H1 (cell line): ENCODE measurements around the gene LIPI. TPM values are rescaled to one million over a fixed set of nuclear protein-coding genes. Genes with fewer than 3 reads are reported as not detected.

Experiments
- CTCF ChIA-PET: fragments of 300-600 bp; sonication (Branson Sonifier 250); formaldehyde crosslinking; loops from one replicate; lab custom pipeline; 2021; ENCODE audit not compliant: partially characterized antibody; lab: Charles Lee
- POLR2A ChIA-PET: fragments of 300-600 bp; sonication (Branson Sonifier 250); formaldehyde crosslinking; loops from one replicate; lab custom pipeline; 2021; ENCODE audit warnings: inconsistent platforms; ENCODE audit not compliant: partially characterized antibody; lab: Charles Lee
- DNase-seq, 2 experiments: peaks; one replicate each; pipeline versions ENCODE4 v3.0.0 to v3.0.0-alpha.2; 2010 to 2022; ENCODE audit warnings: low spot score in 2 of 2, low read depth in 1 of 2, mixed read lengths in 1 of 2
- FAIRE-seq: peaks from 2 replicates; lab custom pipeline; 2011; peaks lifted over from hg19 to GRCh38; lab: Jason Lieb, UNC
- H2AFZ ChIP-seq: 2 replicates; pipeline ENCODE4 v1.8.1; 2012; ENCODE audit warnings: low read length, inconsistent platforms
- H2AK5ac ChIP-seq: 2 replicates; pipeline ENCODE4 v1.6.1; 2013; ENCODE audit warnings: low read depth, low read length
- H2BK120ac ChIP-seq: replicated peaks from 2 replicates; pipeline ENCODE3; 2013; ENCODE audit warnings: low read depth, low read length, inconsistent platforms
- H2BK12ac ChIP-seq: 2 replicates; pipeline ENCODE4 v1.6.1; 2013; ENCODE audit warnings: low read depth, low read length
- H2BK15ac ChIP-seq: 2 replicates; pipeline ENCODE4 v1.6.1; 2013; ENCODE audit warnings: low read length
- H2BK20ac ChIP-seq: 2 replicates; pipeline ENCODE4 v1.6.1; 2013; ENCODE audit warnings: low read length
- H2BK5ac ChIP-seq: 2 replicates; pipeline ENCODE4 v1.6.1; 2013; ENCODE audit warnings: low read depth, low read length
- H3K14ac ChIP-seq: 2 replicates; pipeline ENCODE4 v1.6.1; 2013; ENCODE audit warnings: inconsistent platforms; ENCODE audit not compliant: insufficient read length
- H3K18ac ChIP-seq: 2 replicates; pipeline ENCODE4 v1.6.1; 2013; ENCODE audit warnings: low read length; ENCODE audit errors: extremely low read depth
- H3K23ac ChIP-seq: 2 replicates; pipeline ENCODE4 v1.6.1; 2013; ENCODE audit warnings: inconsistent platforms; ENCODE audit not compliant: insufficient read length
- H3K23me2 ChIP-seq: 2 replicates; pipeline ENCODE4 v1.6.1; 2013; ENCODE audit warnings: low read depth, low read length
- H3K27ac ChIP-seq: 2 replicates; pipeline ENCODE4 v1.6.1; 2011; ENCODE audit warnings: low read depth, low read length, inconsistent platforms
- H3K27me3 ChIP-seq, 4 experiments: replicated peaks in 1 of 4; 1 replicate in 1 of 4; 2 replicates in 3 of 4; pipeline versions ENCODE4 v1.6.1 to v1.8.1; 2011 to 2013; ENCODE audit warnings: low read length in 3 of 4, mild to moderate bottlenecking in 3 of 4, inconsistent platforms in 2 of 4, mixed read lengths in 2 of 4, moderate library complexity in 1 of 4; ENCODE audit not compliant: control insufficient read depth in 3 of 4, insufficient read depth in 3 of 4; ENCODE audit errors: extremely low read depth in 1 of 4
- H3K36me3 ChIP-seq, 4 experiments: 2 replicates each; pipeline versions ENCODE4 v1.6.1 to v1.8.1; 2011 to 2013; ENCODE audit warnings: mild to moderate bottlenecking in 4 of 4, low read length in 3 of 4, moderate library complexity in 2 of 4, control low read depth in 1 of 4, inconsistent platforms in 1 of 4; ENCODE audit not compliant: insufficient read depth in 4 of 4, control insufficient read depth in 2 of 4
- H3K4ac ChIP-seq: replicated peaks from 2 replicates; pipeline ENCODE3; 2013; ENCODE audit warnings: low read length, low read depth, mixed read lengths, inconsistent platforms; ENCODE audit not compliant: insufficient read length
- H3K4me1 ChIP-seq, 4 experiments: replicated peaks in 1 of 4; 1 replicate in 1 of 4; 2 replicates in 3 of 4; pipeline versions ENCODE4 v1.6.1 to v1.8.1; 2011 to 2013; ENCODE audit warnings: low read length in 3 of 4, inconsistent platforms in 2 of 4, mixed read lengths in 1 of 4; ENCODE audit not compliant: insufficient read depth in 4 of 4, control insufficient read depth in 3 of 4
- H3K4me2 ChIP-seq, 2 experiments: 2 replicates each; pipeline versions ENCODE4 v1.6.1 to v1.8.1; 2011 to 2013; ENCODE audit warnings: low read depth in 2 of 2, low read length in 2 of 2, control low read depth in 1 of 2, inconsistent platforms in 1 of 2, mild to moderate bottlenecking in 1 of 2; ENCODE audit not compliant: insufficient read depth in 1 of 2
- H3K4me3 ChIP-seq, 4 experiments: fragments of 200-600, 300-600 bp in 1 of 4; sonication (generic), shearing (Covaris generic), sonication (Bioruptor Twin) in 1 of 4; 2 replicates each; pipeline versions ENCODE4 v1.5.1 to v1.8.1; 2011 to 2016; ENCODE audit warnings: low read length in 4 of 4, low read depth in 3 of 4, control low read depth in 2 of 4, inconsistent platforms in 2 of 4, mild to moderate bottlenecking in 2 of 4, mixed read lengths in 1 of 4, moderate library complexity in 1 of 4; ENCODE audit not compliant: insufficient read depth in 2 of 4; ENCODE audit errors: extremely low read depth in 1 of 4
- H3K56ac ChIP-seq: replicated peaks from 2 replicates; pipeline ENCODE3; 2013; ENCODE audit warnings: low read depth, mild to moderate bottlenecking, mixed read lengths, low read length, inconsistent platforms; ENCODE audit not compliant: insufficient read length
- H3K79me1 ChIP-seq: 2 replicates; pipeline ENCODE4 v1.6.1; 2013; ENCODE audit warnings: low read depth, low read length, control low read depth
- H3K79me2 ChIP-seq, 2 experiments: 2 replicates each; pipeline versions ENCODE4 v1.6.1 to v1.8.1; 2012 to 2013; ENCODE audit warnings: low read length in 2 of 2, mild to moderate bottlenecking in 2 of 2, inconsistent platforms in 1 of 2; ENCODE audit not compliant: insufficient read depth in 2 of 2, control insufficient read depth in 1 of 2
- H3K9ac ChIP-seq, 4 experiments: replicated peaks in 1 of 4; 1 replicate in 1 of 4; 2 replicates in 3 of 4; pipeline versions ENCODE4 v1.6.1 to v1.8.1; 2011 to 2013; ENCODE audit warnings: low read depth in 3 of 4, low read length in 3 of 4, control low read depth in 2 of 4, mild to moderate bottlenecking in 2 of 4, moderate library complexity in 2 of 4, inconsistent platforms in 1 of 4; ENCODE audit errors: extremely low read depth in 1 of 4
- H3K9me3 ChIP-seq, 2 experiments: 2 replicates each; pipeline versions ENCODE4 v1.6.1 to v1.8.1; 2012 to 2013; ENCODE audit warnings: mild to moderate bottlenecking in 2 of 2, moderate library complexity in 2 of 2, control low read depth in 1 of 2, inconsistent platforms in 1 of 2, low read depth in 1 of 2, low read length in 1 of 2, mixed read lengths in 1 of 2; ENCODE audit not compliant: insufficient read depth in 2 of 2
- H4K20me1 ChIP-seq, 2 experiments: replicated peaks in 1 of 2; 2 replicates each; pipeline versions ENCODE3 to v1.8.1; 2011 to 2013; ENCODE audit warnings: inconsistent platforms in 2 of 2, low read length in 2 of 2, mild to moderate bottlenecking in 1 of 2; ENCODE audit not compliant: insufficient read depth in 2 of 2, control insufficient read depth in 1 of 2
- H4K5ac ChIP-seq: 2 replicates; pipeline ENCODE4 v1.6.1; 2013; ENCODE audit warnings: low read length, low read depth, mixed read lengths, inconsistent platforms; ENCODE audit not compliant: insufficient read length
- H4K8ac ChIP-seq: 2 replicates; pipeline ENCODE4 v1.8.0; 2013; ENCODE audit warnings: mild to moderate bottlenecking, moderate library complexity, low read length, inconsistent platforms; ENCODE audit not compliant: insufficient read depth; ENCODE audit errors: extremely low read depth
- H4K91ac ChIP-seq: replicated peaks from 2 replicates; pipeline ENCODE3; 2013; ENCODE audit warnings: low read length, mixed read lengths, inconsistent platforms; ENCODE audit not compliant: insufficient read length
- CHD2 ChIP-seq: IDR thresholded peaks from 2 replicates; pipeline ENCODE4 v1.6.1; 2012; ENCODE audit warnings: low read length, improper control_type of control experiment
- CREB1 ChIP-seq: IDR thresholded peaks from 2 replicates; pipeline ENCODE4 v1.6.1; 2012; ENCODE audit warnings: inconsistent platforms
- HDAC2 ChIP-seq, 2 experiments: fragments of 300-600 bp in 1 of 2; sonication (generic) in 1 of 2; IDR thresholded peaks; 2 replicates each; pipeline ENCODE4 v1.6.1; 2011 to 2012; ENCODE audit warnings: low read depth in 2 of 2, low read length in 2 of 2, mild to moderate bottlenecking in 2 of 2, moderate library complexity in 2 of 2, borderline replicate concordance in 1 of 2, inconsistent platforms in 1 of 2
- KDM5A ChIP-seq: fragments of 200-600 bp; IDR thresholded peaks from 2 replicates; pipeline ENCODE4 v1.7.1; 2012; ENCODE audit warnings: mild to moderate bottlenecking, low read length, inconsistent platforms, mixed read lengths
- MAFK ChIP-seq: IDR thresholded peaks from 2 replicates; pipeline ENCODE4 v1.6.1; 2012; ENCODE audit warnings: low read depth, mild to moderate bottlenecking, improper control_type of control experiment, low read length
- NANOG ChIP-seq: IDR thresholded peaks from 2 replicates; pipeline ENCODE4 v1.6.1; 2011; ENCODE audit warnings: low read length, low read depth, mild to moderate bottlenecking, inconsistent platforms; ENCODE audit not compliant: insufficient read depth, poor library complexity, severe bottlenecking
- PHF8 ChIP-seq: fragments of 200-600 bp; sonication (generic); conservative IDR thresholded peaks from 2 replicates; pipeline ENCODE4 v1.7.1; 2012; ENCODE audit warnings: low read depth, mild to moderate bottlenecking, inconsistent platforms, low read length, moderate library complexity
- RXRA ChIP-seq: IDR thresholded peaks from 2 replicates; pipeline ENCODE4 v1.6.1; 2011; ENCODE audit warnings: low read depth, mild to moderate bottlenecking, low read length, moderate library complexity; ENCODE audit not compliant: insufficient read depth
- SIRT6 ChIP-seq: IDR thresholded peaks from one replicate; pipeline ENCODE4 v1.7.1; 2012; ENCODE audit warnings: low read length, inconsistent platforms
- SRF ChIP-seq: IDR thresholded peaks from 2 replicates; pipeline ENCODE4 v1.6.1; 2011; ENCODE audit warnings: mild to moderate bottlenecking, low read depth, low read length, moderate library complexity
- SUZ12 ChIP-seq: fragments of 200-600 bp; sonication (generic); IDR thresholded peaks from 2 replicates; pipeline ENCODE4 v1.6.1; 2012; ENCODE audit warnings: mild to moderate bottlenecking, inconsistent platforms, low read length, moderate library complexity, mixed read lengths
- TAF1 ChIP-seq: IDR thresholded peaks from 2 replicates; pipeline ENCODE4 v1.6.1; 2011; ENCODE audit warnings: mild to moderate bottlenecking, low read depth, low read length
- TAF7 ChIP-seq: optimal IDR thresholded peaks from 2 replicates; pipeline ENCODE3; 2011; ENCODE audit warnings: low read depth, mild to moderate bottlenecking, inconsistent platforms, low read length, moderate library complexity, borderline replicate concordance
- WGBS, 2 experiments: shearing (Covaris generic) in 1 of 2; methylation state at CpG; one replicate each; pipeline versions ENCODE4 v1.1.6 to v1.1.7; 2013 to 2015; ENCODE audit warnings: low lambda C conversion rate in 2 of 2, mixed read lengths in 2 of 2, inconsistent platforms in 1 of 2, low coverage in 1 of 2, missing lambda C conversion rate in 1 of 2; ENCODE audit not compliant: insufficient replicate concordance in 2 of 2, insufficient coverage in 1 of 2, insufficient read length in 1 of 2; ENCODE audit errors: extremely low coverage in 1 of 2, missing lambda C conversion rate in 1 of 2; 5-methylcytosine and 5-hydroxymethylcytosine counted together
- polyA plus RNA-seq, 7 experiments: library from polyadenylated mRNA; depleted of rRNA in 3 of 7; stranded (reverse) in 5 of 7; unstranded in 2 of 7; fragments of >200 nt in 5 of 7; fragments of 200-250 nt in 2 of 7; gene quantifications; 1 replicate in 5 of 7; 2 replicates in 1 of 7; 4 replicates in 1 of 7; pipeline versions ENCODE4 v1.2.1 to v1.2.3, GENCODE V29; 2011 to 2013; ENCODE audit warnings: missing spikeins in 2 of 7, mixed read lengths in 2 of 7
- total RNA-seq: library from RNA; stranded (reverse); fragmentation: NEBNext Ultra II Directional; extraction: Animal tissue kit (Norgen Biotek cat#: 25700); gene quantifications from 2 replicates; pipeline ENCODE4 v1.2.1, GENCODE V29; 2021

The LIPI gene
- total and polyA plus RNA-seq, 2 of the 8 experiments (the other 6 are each of a cell fraction or from before 2014, with no cell fraction given) = not detected

DNA sequence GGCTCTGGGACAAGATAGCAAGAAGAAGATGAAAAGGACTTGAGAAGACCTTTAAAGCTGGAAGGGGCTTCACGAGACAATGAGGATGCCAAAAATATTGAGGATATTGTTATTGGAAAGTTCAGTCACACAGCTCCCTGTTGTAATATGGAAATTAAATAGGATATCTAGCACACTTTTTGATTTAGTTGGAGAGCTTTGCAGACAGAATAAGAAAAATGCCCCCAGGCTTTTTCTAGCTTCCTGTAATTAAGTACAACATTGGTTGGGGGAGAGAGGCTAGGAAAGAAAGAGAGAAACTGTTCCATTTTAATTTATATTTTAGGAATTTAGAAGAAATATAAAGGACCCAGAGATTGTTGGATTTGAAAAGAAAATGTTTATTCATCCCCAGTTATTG is 32.7 kb upstream of the LIPI start:
- no peak for FAIRE-seq
- Histone ChIP-seq H3K9me3 (no peaks in the 10 kb centered on the region), H2AFZ (no peak overlapping the region), H3K4me2 (no peak overlapping the region), H2BK120ac (no peak overlapping the region), H3K79me2 (no peaks in the 10 kb centered on the region), H2BK20ac (no peak overlapping the region), H4K20me1 (no peaks in the 10 kb centered on the region), H3K4me1 (no peaks in the 10 kb centered on the region), H3K4me3 (no peak overlapping the region), H3K27ac (no peak overlapping the region), H3K23ac (no peak overlapping the region), H3K36me3 (no peaks in the 10 kb centered on the region), H3K23me2 (no peaks in the 10 kb centered on the region), H2AK5ac (no peak overlapping the region), H3K56ac (no peak overlapping the region), H4K91ac (no peak overlapping the region), H2BK5ac (no peak overlapping the region), H4K8ac (no peak overlapping the region), H3K14ac (no peak overlapping the region), H3K4ac (no peak overlapping the region), H2BK15ac (no peak overlapping the region), H3K79me1 (no peaks in the 10 kb centered on the region), H2BK12ac (no peak overlapping the region), H3K27me3 (no peaks in the 10 kb centered on the region), H4K5ac (no peak overlapping the region), H3K18ac (no peak overlapping the region), H3K9ac (no peak overlapping the region)
- no peak for TF ChIP-seq RXRA
- no peak for TF ChIP-seq TAF7
- no peak for TF ChIP-seq SIRT6
- TF ChIP-seq CHD2 = no peak
- no peak for TF ChIP-seq SRF
- no peak for TF ChIP-seq KDM5A
- TF ChIP-seq TAF1 = no peak
- TF ChIP-seq CREB1 = no peak
- TF ChIP-seq PHF8 = no peak
- no peak for TF ChIP-seq NANOG
- TF ChIP-seq HDAC2 (IDR thresholded peaks at IDR 0.05; ENCODE audit: borderline replicate concordance in 1 of 2, low read depth in 2 of 2, low read length in 2 of 2) = no peak
- TF ChIP-seq SUZ12 = no peak
- TF ChIP-seq MAFK = no peak
- 50% methylated on average over 1 of the region's 1 CpG; no CpG with 5 or more reads in 1 of the 2 experiments for WGBS, 2 experiments
- CTCF ChIA-PET = interaction anchor here (1.0 kb wide), 1 partner anchor 10 kb away, joined by 3 read pairs; no protein-coding TSS in a partner anchor
- POLR2A ChIA-PET = no interaction called here
- no peak for DNase-seq
